Nephron (organoid): ENCODE results near the gene CALCOCO1.

Source experiments
- H3K27ac Mint-ChIP-seq, 3 experiments: 2 replicates each; pipeline ENCODE4 v1.8.0; 2020; ENCODE audit warnings: mixed read lengths in 3 of 3, mild to moderate bottlenecking in 2 of 3, moderate library complexity in 1 of 3
- H3K27me3 Mint-ChIP-seq: 2 replicates; pipeline ENCODE4 v1.8.0; 2021; ENCODE audit warnings: low read depth, mild to moderate bottlenecking, moderate library complexity, mixed read lengths
- H3K36me3 Mint-ChIP-seq: 2 replicates; pipeline ENCODE4 v1.8.0; 2020; ENCODE audit warnings: low read depth, mixed read lengths
- H3K4me1 Mint-ChIP-seq: 2 replicates; pipeline ENCODE4 v1.8.0; 2020; ENCODE audit warnings: mixed read lengths
- H3K4me3 Mint-ChIP-seq, 3 experiments: 2 replicates each; pipeline ENCODE4 v1.8.0; 2020; ENCODE audit warnings: mild to moderate bottlenecking in 3 of 3, mixed read lengths in 3 of 3, moderate library complexity in 2 of 3
- H3K9me3 Mint-ChIP-seq: 2 replicates; pipeline ENCODE4 v1.8.0; 2020; ENCODE audit warnings: mixed read lengths
- CTCF ChIP-seq, 3 experiments: fragments of 200-600 bp; sonication (generic); IDR thresholded peaks; one replicate each; pipeline ENCODE4 v1.5.0; 2021; ENCODE audit warnings: antibody characterized with exemption in 3 of 3; ENCODE audit not compliant: unreplicated experiment in 3 of 3

Gene CALCOCO1

DNA sequence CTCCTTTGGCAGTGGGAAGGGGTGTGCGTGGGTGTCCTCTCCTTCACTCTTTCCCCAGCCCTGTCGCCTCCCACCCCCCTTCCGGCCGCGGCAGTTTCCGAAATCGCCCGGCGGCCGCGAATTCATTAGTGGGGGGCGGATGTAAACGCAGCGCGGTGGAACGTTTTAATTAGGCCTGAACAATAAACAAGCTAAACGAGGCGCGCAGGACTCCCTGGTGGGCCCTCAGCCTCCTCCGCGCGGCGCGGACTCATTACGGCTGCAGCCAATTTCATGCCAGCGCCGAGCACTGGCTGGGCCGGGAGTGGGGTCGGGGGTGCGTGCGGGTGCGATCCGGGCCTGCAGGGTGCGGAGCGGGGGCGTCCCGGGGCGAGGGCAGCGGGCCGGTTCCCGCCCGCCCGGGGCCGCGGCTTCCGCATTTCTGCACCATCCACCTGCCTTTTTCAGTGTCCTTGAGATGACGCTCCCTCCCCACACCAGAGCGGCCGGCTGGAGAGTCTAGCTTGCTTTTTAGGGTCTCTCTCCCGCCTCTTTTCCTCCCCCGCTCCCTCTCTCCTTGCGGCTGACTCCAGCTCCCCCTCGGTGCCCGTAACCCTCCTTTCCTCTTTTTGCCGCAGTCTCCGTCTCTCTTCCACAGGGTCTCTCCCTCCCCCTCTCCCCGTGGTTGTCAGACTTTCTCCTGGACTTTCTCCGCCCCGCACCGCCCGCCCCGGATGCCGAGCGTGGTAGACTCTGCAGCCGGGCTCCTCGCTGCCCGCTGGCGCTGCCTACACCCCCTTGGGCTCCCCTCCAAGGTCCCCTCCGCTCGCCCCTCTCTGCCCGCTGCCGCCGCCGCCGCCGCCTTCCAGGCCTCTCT, 24.3 kb upstream of the CALCOCO1 start, which contains the start of gene CISTR:
Gene CISTR (minus strand): TSS at position 644 of the 856 bp plus-strand sequence.
- no peaks in the 10 kb centered on the region for H3K9me3 Mint-ChIP-seq
- H3K36me3 Mint-ChIP-seq: no peaks in the 10 kb centered on the region
- peaks cover 8% of the 10 kb centered on the region for H3K27me3 Mint-ChIP-seq
- H3K27ac Mint-ChIP-seq: no peak within 1 kb of the TSS
- no peak for TF ChIP-seq CTCF (IDR thresholded peaks at IDR 0.05; ENCODE audit: unreplicated experiment in 3 of 3)
- H3K4me1 Mint-ChIP-seq: peaks cover 11% of the 10 kb centered on the region
- H3K4me3 Mint-ChIP-seq: peak within 1 kb of the TSS in 1 of 3 experiments; percentile 44

- Mint-ChIP-seq H3K36me3 (no peaks in the 10 kb centered on the region), H3K27me3 (peaks cover 5% of the 10 kb centered on the region), H3K27ac (no peak overlapping the region), H3K4me1 (peaks cover 15% of the 10 kb centered on the region), H3K9me3 (no peaks in the 10 kb centered on the region), H3K4me3 (peak overlapping the region in 1 of 3 experiments; percentile 44)
- no peak for TF ChIP-seq CTCF (IDR thresholded peaks at IDR 0.05; ENCODE audit: unreplicated experiment in 3 of 3)
Measured at GRCh38 chr12:53750812-53751335, 23.6 kb upstream of the CALCOCO1 start.

- Mint-ChIP-seq H3K4me3 (no peak overlapping the region), H3K27me3 (peaks cover 1% of the 10 kb centered on the region), H3K36me3 (no peaks in the 10 kb centered on the region), H3K9me3 (no peaks in the 10 kb centered on the region), H3K27ac (no peak overlapping the region), H3K4me1 (peaks cover 17% of the 10 kb centered on the region)
- TF ChIP-seq CTCF (IDR thresholded peaks at IDR 0.05; ENCODE audit: unreplicated experiment in 3 of 3): no peak
Measured at GRCh38 chr12:53749986-53750811, 22.9 kb upstream of the CALCOCO1 start.

GRCh38 chr12:53748072-53748840, 21.0 kb upstream of the CALCOCO1 start:
- Mint-ChIP-seq H3K4me3 (peak overlapping the region in 1 of 3 experiments; percentile 10), H3K27me3 (peaks cover 8% of the 10 kb centered on the region), H3K36me3 (no peaks in the 10 kb centered on the region), H3K9me3 (no peaks in the 10 kb centered on the region), H3K4me1 (peaks cover 29% of the 10 kb centered on the region), H3K27ac (no peak overlapping the region)
- TF ChIP-seq CTCF (IDR thresholded peaks at IDR 0.05; ENCODE audit: unreplicated experiment in 3 of 3): no peak

DNA sequence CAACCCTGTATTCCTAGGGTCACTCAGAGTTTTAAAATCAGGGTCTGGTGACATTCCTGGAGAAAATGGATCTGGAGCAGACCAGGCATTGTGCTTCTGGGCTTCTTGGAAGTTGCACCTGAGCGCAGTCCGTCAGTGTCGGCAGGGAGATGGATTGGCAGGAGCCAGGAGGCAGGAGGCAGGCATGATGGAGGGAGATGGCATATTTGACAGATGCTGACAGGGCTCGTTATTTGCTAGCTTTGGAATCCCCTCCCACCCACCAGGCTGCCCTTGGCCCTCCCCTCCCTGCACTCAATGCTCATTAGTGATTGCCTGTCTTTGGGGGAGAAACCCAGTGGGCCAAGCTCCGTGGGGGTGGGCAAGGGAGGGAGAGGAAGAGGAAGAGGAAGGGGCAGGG, 19.8 kb upstream of the CALCOCO1 start:
- H3K4me1 Mint-ChIP-seq: peaks cover 29% of the 10 kb centered on the region
- peaks cover 8% of the 10 kb centered on the region for H3K27me3 Mint-ChIP-seq
- no peak for TF ChIP-seq CTCF (IDR thresholded peaks at IDR 0.05; ENCODE audit: unreplicated experiment in 3 of 3)
- H3K36me3 Mint-ChIP-seq: no peaks in the 10 kb centered on the region
- peak overlapping the region in 1 of 3 experiments; percentile 26 for H3K27ac Mint-ChIP-seq
- H3K4me3 Mint-ChIP-seq: peak overlapping the region in 1 of 3 experiments; percentile 34
- H3K9me3 Mint-ChIP-seq: no peaks in the 10 kb centered on the region
